ENCODE measurements around the gene NIPA2.
"Not testable (repeated sequence)": the region's sequence is repeated elsewhere in the genome, so short reads cannot be mapped to it uniquely, and the experiment has no call there.

GRCh38 chr15:22807831-22808230 is 30.6 kb upstream of the NIPA2 start:
- TF ChIP-seq, protein P1, sequence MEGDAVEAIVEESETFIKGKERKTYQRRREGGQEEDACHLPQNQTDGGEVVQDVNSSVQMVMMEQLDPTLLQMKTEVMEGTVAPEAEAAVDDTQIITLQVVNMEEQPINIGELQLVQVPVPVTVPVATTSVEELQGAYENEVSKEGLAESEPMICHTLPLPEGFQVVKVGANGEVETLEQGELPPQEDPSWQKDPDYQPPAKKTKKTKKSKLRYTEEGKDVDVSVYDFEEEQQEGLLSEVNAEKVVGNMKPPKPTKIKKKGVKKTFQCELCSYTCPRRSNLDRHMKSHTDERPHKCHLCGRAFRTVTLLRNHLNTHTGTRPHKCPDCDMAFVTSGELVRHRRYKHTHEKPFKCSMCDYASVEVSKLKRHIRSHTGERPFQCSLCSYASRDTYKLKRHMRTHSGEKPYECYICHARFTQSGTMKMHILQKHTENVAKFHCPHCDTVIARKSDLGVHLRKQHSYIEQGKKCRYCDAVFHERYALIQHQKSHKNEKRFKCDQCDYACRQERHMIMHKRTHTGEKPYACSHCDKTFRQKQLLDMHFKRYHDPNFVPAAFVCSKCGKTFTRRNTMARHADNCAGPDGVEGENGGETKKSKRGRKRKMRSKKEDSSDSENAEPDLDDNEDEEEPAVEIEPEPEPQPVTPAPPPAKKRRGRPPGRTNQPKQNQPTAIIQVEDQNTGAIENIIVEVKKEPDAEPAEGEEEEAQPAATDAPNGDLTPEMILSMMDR (IDR thresholded peaks at IDR 0.05) = not testable (repeated sequence)
- not testable (repeated sequence) for TF ChIP-seq POLR2A (IDR thresholded peaks at IDR 0.05)

All from thyroid gland (tissue), 4 donors.